DOHH2 (cell line): Measurements from ENCODE around the gene AP5S1.

Experiments used
- H3F3A ChIP-seq: fragments of 200-600 bp; sonication (generic), shearing (Covaris generic); 2 replicates; pipeline ENCODE4 v1.6.0; 2016; ENCODE audit warnings: antibody characterized with exemption, mild to moderate bottlenecking; ENCODE audit not compliant: control insufficient read depth, insufficient read depth
- H3K27ac ChIP-seq: fragments of 200-600 bp; sonication (generic); 2 replicates; pipeline ENCODE4 v1.5.1; 2014; ENCODE audit warnings: low read depth, mild to moderate bottlenecking, low read length, moderate library complexity
- H3K27me3 ChIP-seq: fragments of 200-600 bp; sonication (generic); 2 replicates; pipeline ENCODE4 v1.6.1; 2014; ENCODE audit warnings: mild to moderate bottlenecking, low read length, mixed read lengths; ENCODE audit not compliant: control insufficient read depth
- H3K36me3 ChIP-seq: fragments of 200-600 bp; sonication (generic); 2 replicates; pipeline ENCODE4 v1.6.1; 2014; ENCODE audit warnings: mild to moderate bottlenecking, low read length, moderate library complexity, mixed read lengths; ENCODE audit not compliant: control insufficient read depth
- H3K4me1 ChIP-seq: fragments of 200-600 bp; sonication (generic); 2 replicates; pipeline ENCODE4 v1.6.1; 2014; ENCODE audit warnings: mild to moderate bottlenecking, low read length, mixed read lengths; ENCODE audit not compliant: control insufficient read depth
- H3K4me2 ChIP-seq: fragments of 200-600 bp; sonication (generic); 2 replicates; pipeline ENCODE4 v1.6.0; 2014; ENCODE audit warnings: mild to moderate bottlenecking, low read length, moderate library complexity
- H3K4me3 ChIP-seq: fragments of 200-600 bp; sonication (generic); 2 replicates; pipeline ENCODE4 v1.5.1; 2014; ENCODE audit warnings: mild to moderate bottlenecking, low read length, mixed read lengths
- H3K79me2 ChIP-seq: fragments of 200-600 bp; sonication (generic); 2 replicates; pipeline ENCODE4 v1.6.1; 2014; ENCODE audit warnings: mild to moderate bottlenecking, low read length, mixed read lengths; ENCODE audit not compliant: control insufficient read depth
- H3K9me2 ChIP-seq: fragments of 200-600 bp; sonication (generic); replicated peaks from 2 replicates; pipeline ENCODE4 v1.6.1; 2014; ENCODE audit warnings: mild to moderate bottlenecking, low read length, mixed read lengths; ENCODE audit not compliant: control insufficient read depth
- H3K9me3 ChIP-seq: fragments of 200-600 bp; sonication (generic); 2 replicates; pipeline ENCODE4 v1.6.1; 2014; ENCODE audit warnings: antibody characterized with exemption, low read length, mixed read lengths; ENCODE audit not compliant: control insufficient read depth, insufficient read depth
- H4K20me1 ChIP-seq: fragments of 200-600 bp; sonication (generic); 2 replicates; pipeline ENCODE4 v1.6.0; 2014; ENCODE audit warnings: low read depth, mild to moderate bottlenecking, antibody characterized with exemption, low read length, moderate library complexity; ENCODE audit not compliant: control insufficient read depth, insufficient read depth
- EZH2phosphoT487 ChIP-seq: fragments of 200-600 bp; sonication (generic); IDR thresholded peaks from 2 replicates; pipeline ENCODE4 v1.6.1; 2017; ENCODE audit warnings: borderline replicate concordance, mild to moderate bottlenecking, antibody characterized with exemption, low read length, moderate library complexity, mixed read lengths
- TF ChIP-seq, protein P1 (sequence below): fragments of 200-600 bp; sonication (generic); IDR thresholded peaks from one replicate; pipeline ENCODE4 v1.5.1; 2014; ENCODE audit warnings: antibody characterized with exemption, mild to moderate bottlenecking, low read depth, low read length; ENCODE audit not compliant: poor library complexity, severe bottlenecking

The AP5S1 gene

GRCh38 chr20:3867802-3868201 lies 47.5 kb downstream of the AP5S1 start:
- H3K4me1 ChIP-seq, result no peaks in the 10 kb centered on the region
- no peak overlapping the region for H3K4me3 ChIP-seq
- H3F3A ChIP-seq, result no peaks in the 10 kb centered on the region
- peaks cover 70% of the 10 kb centered on the region for H3K36me3 ChIP-seq
- no peaks in the 10 kb centered on the region for H4K20me1 ChIP-seq
- TF ChIP-seq, protein P1, sequence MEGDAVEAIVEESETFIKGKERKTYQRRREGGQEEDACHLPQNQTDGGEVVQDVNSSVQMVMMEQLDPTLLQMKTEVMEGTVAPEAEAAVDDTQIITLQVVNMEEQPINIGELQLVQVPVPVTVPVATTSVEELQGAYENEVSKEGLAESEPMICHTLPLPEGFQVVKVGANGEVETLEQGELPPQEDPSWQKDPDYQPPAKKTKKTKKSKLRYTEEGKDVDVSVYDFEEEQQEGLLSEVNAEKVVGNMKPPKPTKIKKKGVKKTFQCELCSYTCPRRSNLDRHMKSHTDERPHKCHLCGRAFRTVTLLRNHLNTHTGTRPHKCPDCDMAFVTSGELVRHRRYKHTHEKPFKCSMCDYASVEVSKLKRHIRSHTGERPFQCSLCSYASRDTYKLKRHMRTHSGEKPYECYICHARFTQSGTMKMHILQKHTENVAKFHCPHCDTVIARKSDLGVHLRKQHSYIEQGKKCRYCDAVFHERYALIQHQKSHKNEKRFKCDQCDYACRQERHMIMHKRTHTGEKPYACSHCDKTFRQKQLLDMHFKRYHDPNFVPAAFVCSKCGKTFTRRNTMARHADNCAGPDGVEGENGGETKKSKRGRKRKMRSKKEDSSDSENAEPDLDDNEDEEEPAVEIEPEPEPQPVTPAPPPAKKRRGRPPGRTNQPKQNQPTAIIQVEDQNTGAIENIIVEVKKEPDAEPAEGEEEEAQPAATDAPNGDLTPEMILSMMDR, result no peak
- no peak for TF ChIP-seq EZH2phosphoT487
- H3K9me3 ChIP-seq, result no peaks in the 10 kb centered on the region
- no peak overlapping the region for H3K4me2 ChIP-seq
- H3K9me2 ChIP-seq, result no peaks in the 10 kb centered on the region
- no peak overlapping the region for H3K27ac ChIP-seq
- H3K79me2 ChIP-seq, result no peaks in the 10 kb centered on the region
- H3K27me3 ChIP-seq, result no peaks in the 10 kb centered on the region

- no peak overlapping the region for H3K4me3 ChIP-seq
- H3K27ac ChIP-seq, result no peak overlapping the region
- H3K9me2 ChIP-seq, result no peaks in the 10 kb centered on the region
- peaks cover 64% of the 10 kb centered on the region for H3K36me3 ChIP-seq
- no peaks in the 10 kb centered on the region for H3K9me3 ChIP-seq
- no peaks in the 10 kb centered on the region for H3K27me3 ChIP-seq
- no peaks in the 10 kb centered on the region for H4K20me1 ChIP-seq
- H3K4me1 ChIP-seq, result no peaks in the 10 kb centered on the region
- H3F3A ChIP-seq, result no peaks in the 10 kb centered on the region
- H3K79me2 ChIP-seq, result no peaks in the 10 kb centered on the region
- H3K4me2 ChIP-seq, result no peak overlapping the region
- TF ChIP-seq, protein P1, result no peak
- no peak for TF ChIP-seq EZH2phosphoT487
Measured at GRCh38 chr20:3869839-3870634, 49.7 kb downstream of the AP5S1 start.

GRCh38 chr20:3871550-3872265 lies 51.4 kb downstream of the AP5S1 start:
- H3F3A ChIP-seq, result 0 out of 2 replicates have a peak, but pooled peaks cover 3% of the 10 kb centered on the region
- H3K79me2 ChIP-seq, result no peaks in the 10 kb centered on the region
- H3K36me3 ChIP-seq, result peaks cover 50% of the 10 kb centered on the region
- no peak overlapping the region for H3K4me2 ChIP-seq
- no peaks in the 10 kb centered on the region for H4K20me1 ChIP-seq
- TF ChIP-seq, protein P1, result no peak
- TF ChIP-seq EZH2phosphoT487, result no peak
- no peaks in the 10 kb centered on the region for H3K27me3 ChIP-seq
- H3K27ac ChIP-seq, result no peak overlapping the region
- H3K4me1 ChIP-seq, result no peaks in the 10 kb centered on the region
- no peaks in the 10 kb centered on the region for H3K9me3 ChIP-seq
- H3K9me2 ChIP-seq, result no peaks in the 10 kb centered on the region
- H3K4me3 ChIP-seq, result no peak overlapping the region
